CD4-positive, alpha-beta T cell (primary cell): ENCODE measurements around the gene C10orf71. TPM values are rescaled to one million over a fixed set of nuclear protein-coding genes. Genes with fewer than 3 reads are reported as not detected.

ENCODE experiments used
- ATAC-seq: fragments of 200-7000 bp; cut with Tn5 transposase; one replicate; pipeline ENCODE4 v1.10.0; 2022; ENCODE audit warnings: mild to moderate bottlenecking; ENCODE audit not compliant: poor library complexity
- CTCF ChIA-PET: fragments of 350-600 bp; sonication (Branson Sonifier 250); formaldehyde crosslinking; loops from one replicate; lab custom pipeline; 2021; ENCODE audit warnings: antibody characterized with exemption, inconsistent platforms; lab: Charles Lee
- POLR2A ChIA-PET: fragments of 350-600 bp; sonication (Branson Sonifier 250); formaldehyde crosslinking; loops from one replicate; lab custom pipeline; 2021; ENCODE audit warnings: antibody characterized with exemption, inconsistent platforms; lab: Charles Lee
- DNase-seq, 14 experiments: peaks; one replicate each; pipeline ENCODE4 v3.0.0-alpha.2; 2013 to 2020; ENCODE audit warnings: mixed read lengths in 2 of 14
- H3K27ac ChIP-seq, 2 donors: one replicate each; pipeline versions ENCODE4 v1.5.1 to v1.7.0; 2013; ENCODE audit warnings: low read length in 2 of 2, low read depth in 1 of 2, mild to moderate bottlenecking in 1 of 2
- H3K27me3 ChIP-seq, 2 experiments: 1 replicate in 1 of 2; 2 replicates in 1 of 2; pipeline versions ENCODE4 v1.6.1 to v1.7.0; 2013; ENCODE audit warnings: low read length in 2 of 2, control low read depth in 1 of 2, mild to moderate bottlenecking in 1 of 2, moderate library complexity in 1 of 2; ENCODE audit not compliant: insufficient read depth in 2 of 2, control insufficient read depth in 1 of 2
- H3K36me3 ChIP-seq: one replicate; pipeline ENCODE4 v1.6.1; 2013; ENCODE audit warnings: low read length, control low read depth; ENCODE audit not compliant: insufficient read depth
- H3K4me1 ChIP-seq: one replicate; pipeline ENCODE4 v1.6.1; 2013; ENCODE audit warnings: low read length, control low read depth; ENCODE audit not compliant: insufficient read depth
- H3K4me3 ChIP-seq: one replicate; pipeline ENCODE4 v1.5.1; 2013; ENCODE audit warnings: mild to moderate bottlenecking, low read length, moderate library complexity
- H3K9me3 ChIP-seq, 2 experiments: 1 replicate in 1 of 2; 2 replicates in 1 of 2; pipeline versions ENCODE4 v1.6.1 to v1.7.0; 2013; ENCODE audit warnings: low read length in 2 of 2, mild to moderate bottlenecking in 2 of 2, control low read depth in 1 of 2, moderate library complexity in 1 of 2; ENCODE audit not compliant: control insufficient read depth in 1 of 2, insufficient read depth in 1 of 2
- H3K27ac Mint-ChIP-seq: one replicate; pipeline ENCODE4 v1.8.0; 2020; ENCODE audit warnings: mixed read lengths
- H3K27me3 Mint-ChIP-seq: one replicate; pipeline ENCODE4 v1.8.0; 2021; ENCODE audit warnings: mixed read lengths
- H3K36me3 Mint-ChIP-seq: one replicate; pipeline ENCODE4 v1.8.0; 2021; ENCODE audit warnings: low read depth, mixed read lengths
- H3K4me1 Mint-ChIP-seq: one replicate; pipeline ENCODE4 v1.8.0; 2021; ENCODE audit warnings: low read depth, mixed read lengths
- H3K4me3 Mint-ChIP-seq: one replicate; pipeline ENCODE4 v1.8.0; 2020; ENCODE audit warnings: mild to moderate bottlenecking, mixed read lengths
- H3K9me3 Mint-ChIP-seq: one replicate; pipeline ENCODE4 v1.8.0; 2020; ENCODE audit warnings: mixed read lengths
- intact Hi-C, 2 experiments: fragments of 100-400 bp; cut with DNase I in 1 of 2; cut with micrococcal nuclease in 1 of 2; formaldehyde crosslinking; loops; one replicate each; pipeline versions ENCODE4 v1.15.1 to v1.9.0; 2023 to 2025; cut with DNase I, micrococcal nuclease
- total RNA-seq, 174 experiments: library from RNA in 2 of 174; stranded (reverse) in 2 of 174; gene quantifications; one replicate each; pipeline ENCODE4 v1.2.3 and lab custom pipeline; 2021 to 2026
- TF ChIP-seq, protein P1 (sequence below): fragments of 200-600 bp; IDR thresholded peaks from one replicate; pipeline ENCODE4 v1.8.0; 2022; ENCODE audit warnings: antibody characterized with exemption, mild to moderate bottlenecking

Gene C10orf71
- total RNA-seq, 2 experiments from 2014 or later = not detected

DNA sequence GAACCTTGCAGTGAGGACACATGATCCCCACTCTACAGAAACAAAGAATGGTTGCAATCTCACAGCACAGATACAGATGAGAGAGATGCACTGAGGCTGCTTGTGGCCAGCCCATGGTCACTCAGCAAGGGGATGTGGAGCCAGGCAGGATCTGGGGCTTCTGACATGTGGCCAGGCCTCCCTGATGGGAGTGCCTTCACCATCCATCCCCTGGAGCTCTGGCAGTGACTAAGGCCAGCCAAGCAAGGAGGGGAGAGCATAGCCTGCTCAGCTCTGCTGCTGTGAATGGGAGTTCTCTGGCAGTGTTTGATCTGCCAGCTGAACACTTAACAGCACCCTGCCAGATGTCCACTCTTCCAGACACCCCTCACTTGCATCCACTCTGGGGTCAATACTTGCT is 19.8 kb downstream of the C10orf71 start:
- ChIA-PET CTCF (no interaction called here), POLR2A (no interaction called here)
- H3K27me3 Mint-ChIP-seq = no peaks in the 10 kb centered on the region
- no peaks in the 10 kb centered on the region for H3K4me1 Mint-ChIP-seq
- DNase-seq (no peak), ATAC-seq (no peak)
- intact Hi-C loops = no loop called here
- H3K9me3 ChIP-seq = no peaks in the 10 kb centered on the region
- no peaks in the 10 kb centered on the region for H3K4me1 ChIP-seq
- H3K27ac ChIP-seq = no peak overlapping the region
- no peaks in the 10 kb centered on the region for H3K9me3 Mint-ChIP-seq
- H3K4me3 ChIP-seq = no peak overlapping the region
- H3K36me3 Mint-ChIP-seq = no peaks in the 10 kb centered on the region
- H3K4me3 Mint-ChIP-seq = no peak overlapping the region
- H3K36me3 ChIP-seq = no peaks in the 10 kb centered on the region
- no peak overlapping the region for H3K27ac Mint-ChIP-seq
- TF ChIP-seq, protein P1, sequence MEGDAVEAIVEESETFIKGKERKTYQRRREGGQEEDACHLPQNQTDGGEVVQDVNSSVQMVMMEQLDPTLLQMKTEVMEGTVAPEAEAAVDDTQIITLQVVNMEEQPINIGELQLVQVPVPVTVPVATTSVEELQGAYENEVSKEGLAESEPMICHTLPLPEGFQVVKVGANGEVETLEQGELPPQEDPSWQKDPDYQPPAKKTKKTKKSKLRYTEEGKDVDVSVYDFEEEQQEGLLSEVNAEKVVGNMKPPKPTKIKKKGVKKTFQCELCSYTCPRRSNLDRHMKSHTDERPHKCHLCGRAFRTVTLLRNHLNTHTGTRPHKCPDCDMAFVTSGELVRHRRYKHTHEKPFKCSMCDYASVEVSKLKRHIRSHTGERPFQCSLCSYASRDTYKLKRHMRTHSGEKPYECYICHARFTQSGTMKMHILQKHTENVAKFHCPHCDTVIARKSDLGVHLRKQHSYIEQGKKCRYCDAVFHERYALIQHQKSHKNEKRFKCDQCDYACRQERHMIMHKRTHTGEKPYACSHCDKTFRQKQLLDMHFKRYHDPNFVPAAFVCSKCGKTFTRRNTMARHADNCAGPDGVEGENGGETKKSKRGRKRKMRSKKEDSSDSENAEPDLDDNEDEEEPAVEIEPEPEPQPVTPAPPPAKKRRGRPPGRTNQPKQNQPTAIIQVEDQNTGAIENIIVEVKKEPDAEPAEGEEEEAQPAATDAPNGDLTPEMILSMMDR = no peak
- H3K27me3 ChIP-seq = no peaks in the 10 kb centered on the region

DNA sequence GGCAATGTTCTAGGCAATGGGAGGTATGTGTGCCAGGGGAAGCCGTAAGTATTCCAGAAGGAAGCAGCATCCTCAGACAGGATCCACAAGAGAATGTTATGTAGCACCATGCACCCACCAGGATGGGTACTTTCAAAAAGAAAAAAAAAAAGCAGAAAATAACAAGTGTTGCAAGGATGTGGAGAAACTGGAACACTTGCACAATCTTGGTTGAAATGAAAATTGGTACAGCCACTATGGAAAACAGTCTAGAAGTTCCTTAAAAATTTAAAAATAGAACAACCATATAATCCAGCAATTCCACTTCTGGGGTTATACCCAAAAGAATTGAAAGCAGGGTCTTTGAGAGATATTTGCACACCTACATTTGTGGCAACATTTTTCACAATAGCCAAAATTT is 20.2 kb downstream of the C10orf71 start:
- no peak overlapping the region for H3K27ac ChIP-seq
- no peaks in the 10 kb centered on the region for H3K4me1 Mint-ChIP-seq
- CTCF ChIA-PET = no interaction called here

DNA sequence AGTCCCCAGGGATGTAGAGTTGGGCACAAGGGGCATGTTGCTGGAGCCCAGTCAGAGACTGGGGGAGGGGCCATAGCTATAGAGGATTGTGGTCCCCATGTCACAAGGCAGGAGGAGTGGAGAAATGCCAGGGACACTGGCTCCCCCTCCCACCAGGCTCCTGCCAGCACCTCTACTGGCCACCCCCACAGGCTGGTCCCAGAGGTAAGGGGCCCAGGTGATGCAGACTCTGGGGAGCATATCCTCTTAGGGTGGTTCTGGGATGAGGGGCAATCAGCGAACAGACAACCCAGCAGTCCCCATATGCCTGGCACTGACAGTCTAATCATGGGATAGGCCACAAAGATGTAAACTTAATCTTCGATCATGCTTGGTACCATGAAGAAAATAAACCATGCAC is 21.2 kb downstream of the C10orf71 start:
- no peaks in the 10 kb centered on the region for H3K9me3 Mint-ChIP-seq
- no peak overlapping the region for H3K4me3 Mint-ChIP-seq

More for the DNA sequence above, 20.2 kb downstream of the C10orf71 start:
- no peak for DNase-seq
- Mint-ChIP-seq H3K9me3 (no peaks in the 10 kb centered on the region), H3K27me3 (no peaks in the 10 kb centered on the region), H3K36me3 (no peaks in the 10 kb centered on the region), H3K27ac (no peak overlapping the region), H3K4me3 (no peak overlapping the region)
- TF ChIP-seq, protein P1 = no peak
- no peaks in the 10 kb centered on the region for H3K36me3 ChIP-seq
- no peak overlapping the region for H3K4me3 ChIP-seq
- no peak for ATAC-seq
- intact Hi-C loops = no loop called here
- POLR2A ChIA-PET = no interaction called here
- no peaks in the 10 kb centered on the region for H3K27me3 ChIP-seq
- no peaks in the 10 kb centered on the region for H3K9me3 ChIP-seq
- no peaks in the 10 kb centered on the region for H3K4me1 ChIP-seq

More for the DNA sequence above, 21.2 kb downstream of the C10orf71 start:
- TF ChIP-seq, protein P1 = no peak
- POLR2A ChIA-PET = no interaction called here
- H3K27ac ChIP-seq = no peak overlapping the region
- intact Hi-C loops = no loop called here
- H3K27me3 ChIP-seq = no peaks in the 10 kb centered on the region
- no peak overlapping the region for H3K27ac Mint-ChIP-seq
- H3K4me1 Mint-ChIP-seq = no peaks in the 10 kb centered on the region
- H3K4me3 ChIP-seq = no peak overlapping the region
- DNase-seq (no peak), ATAC-seq (no peak)
- H3K36me3 Mint-ChIP-seq = no peaks in the 10 kb centered on the region
- CTCF ChIA-PET = no interaction called here
- H3K36me3 ChIP-seq = no peaks in the 10 kb centered on the region
- H3K9me3 ChIP-seq = no peaks in the 10 kb centered on the region
- no peaks in the 10 kb centered on the region for H3K4me1 ChIP-seq
- no peaks in the 10 kb centered on the region for H3K27me3 Mint-ChIP-seq
